KMS-11 (cell line): Measurements from ENCODE around the gene CERS4.

Source experiments
- H2AFZ ChIP-seq: fragments of 200-600 bp; sonication (generic); 2 replicates; pipeline ENCODE4 v1.6.1; 2016; ENCODE audit warnings: antibody characterized with exemption, mixed run types, low read depth
- H3K27ac ChIP-seq: fragments of 200-600 bp; sonication (generic); 2 replicates; pipeline ENCODE4 v1.6.1; 2016; ENCODE audit warnings: mild to moderate bottlenecking, mixed run types
- H3K27me3 ChIP-seq: fragments of 200-600 bp; sonication (generic); 2 replicates; pipeline ENCODE4 v1.6.1; 2017; ENCODE audit warnings: mild to moderate bottlenecking, low read depth, mixed run types, moderate library complexity; ENCODE audit not compliant: insufficient read depth
- H3K36me3 ChIP-seq: fragments of 200-600 bp; sonication (generic); 2 replicates; pipeline ENCODE4 v1.6.1; 2017; ENCODE audit warnings: mild to moderate bottlenecking, mixed run types; ENCODE audit not compliant: insufficient read depth
- H3K4me1 ChIP-seq: fragments of 200-600 bp; sonication (generic); 2 replicates; pipeline ENCODE4 v1.6.1; 2016; ENCODE audit warnings: mild to moderate bottlenecking, low read depth, mixed run types; ENCODE audit not compliant: poor library complexity, severe bottlenecking
- H3K4me2 ChIP-seq: fragments of 200-600 bp; sonication (generic); 2 replicates; pipeline ENCODE4 v1.7.0; 2016; ENCODE audit warnings: mild to moderate bottlenecking, mixed run types
- H3K4me3 ChIP-seq: fragments of 200-600 bp; sonication (generic); IDR thresholded peaks from 2 replicates; pipeline ENCODE4 v1.6.1; 2017; ENCODE audit warnings: low read depth, low read length, mixed read lengths; ENCODE audit not compliant: insufficient read depth
- H3K79me2 ChIP-seq: fragments of 200-600 bp; sonication (generic); 2 replicates; pipeline ENCODE4 v1.6.1; 2016; ENCODE audit warnings: low read depth, mixed run types; ENCODE audit not compliant: insufficient read depth
- H3K9ac ChIP-seq: fragments of 200-600 bp; sonication (generic); 2 replicates; pipeline ENCODE4 v1.6.1; 2016; ENCODE audit warnings: mild to moderate bottlenecking, mixed run types
- H4K20me1 ChIP-seq: fragments of 200-600 bp; sonication (generic); 2 replicates; pipeline ENCODE4 v1.6.1; 2016; ENCODE audit warnings: mild to moderate bottlenecking, mixed run types; ENCODE audit not compliant: insufficient read depth
- CTCF ChIP-seq: fragments of 200-600 bp; sonication (generic); conservative IDR thresholded peaks from 2 replicates; pipeline ENCODE4 v1.6.1; 2017; ENCODE audit warnings: low read depth, mild to moderate bottlenecking, antibody characterized with exemption, low read length, moderate library complexity, mixed read lengths

Gene CERS4

GRCh38 chr19:8310342-8311055 is 101.3 kb downstream of the CERS4 start:
- no peak for TF ChIP-seq CTCF
- H4K20me1 ChIP-seq, result no peaks in the 10 kb centered on the region
- H3K4me3 ChIP-seq, result no peak overlapping the region
- no peak overlapping the region for H2AFZ ChIP-seq
- H3K4me1 ChIP-seq, result peaks cover 11% of the 10 kb centered on the region
- no peaks in the 10 kb centered on the region for H3K27me3 ChIP-seq
- H3K4me2 ChIP-seq, result no peak overlapping the region
- no peak overlapping the region for H3K27ac ChIP-seq
- H3K36me3 ChIP-seq, result no peaks in the 10 kb centered on the region
- no peak overlapping the region for H3K9ac ChIP-seq
- H3K79me2 ChIP-seq, result peaks cover 27% of the 10 kb centered on the region

- Histone ChIP-seq H3K4me1 (peaks cover 1% of the 10 kb centered on the region), H3K9ac (no peak overlapping the region), H3K36me3 (no peaks in the 10 kb centered on the region), H4K20me1 (no peaks in the 10 kb centered on the region), H3K4me3 (no peak overlapping the region), H3K27ac (no peak overlapping the region), H3K4me2 (no peak overlapping the region), H3K79me2 (peaks cover 15% of the 10 kb centered on the region), H2AFZ (no peak overlapping the region), H3K27me3 (no peaks in the 10 kb centered on the region)
- TF ChIP-seq CTCF, result no peak
Observed at GRCh38 chr19:8311461-8312260, 102.5 kb downstream of the CERS4 start.
